HG02840 (cell line): ENCODE results near the gene ZNF101.

Experiments used
- ATAC-seq: cut with Tn5 transposase; IDR thresholded peaks from one replicate; pipeline ENCODE4 v1.9.1; 2021; ENCODE audit warnings: mild to moderate bottlenecking, moderate library complexity, moderate number of reproducible peaks; ENCODE audit not compliant: unreplicated experiment, low FRiP score

The ZNF101 gene

DNA sequence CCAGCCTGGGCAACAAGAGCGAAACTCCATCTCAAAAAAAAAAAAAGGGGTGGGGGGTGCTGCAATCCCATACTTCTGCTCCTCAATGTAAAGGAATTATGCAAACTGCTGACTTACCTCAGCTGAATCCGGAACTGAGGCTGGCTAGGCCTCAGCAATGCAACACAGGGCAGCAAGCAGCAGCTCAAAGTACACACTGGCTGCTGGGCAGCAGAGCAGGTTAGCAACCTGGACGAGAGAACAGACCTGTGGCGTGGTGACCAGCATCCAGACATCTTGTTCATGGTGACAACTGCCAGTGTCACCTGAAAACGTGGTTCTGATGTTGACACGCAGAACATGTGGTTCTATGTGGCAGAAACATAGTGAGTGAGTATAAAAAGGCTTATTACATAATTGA lies 36.2 kb downstream of the ZNF101 start:
- ATAC-seq, result no peak

GRCh38 chr19:19710506-19710905 lies 41.9 kb downstream of the ZNF101 start:
- no peak for ATAC-seq

DNA sequence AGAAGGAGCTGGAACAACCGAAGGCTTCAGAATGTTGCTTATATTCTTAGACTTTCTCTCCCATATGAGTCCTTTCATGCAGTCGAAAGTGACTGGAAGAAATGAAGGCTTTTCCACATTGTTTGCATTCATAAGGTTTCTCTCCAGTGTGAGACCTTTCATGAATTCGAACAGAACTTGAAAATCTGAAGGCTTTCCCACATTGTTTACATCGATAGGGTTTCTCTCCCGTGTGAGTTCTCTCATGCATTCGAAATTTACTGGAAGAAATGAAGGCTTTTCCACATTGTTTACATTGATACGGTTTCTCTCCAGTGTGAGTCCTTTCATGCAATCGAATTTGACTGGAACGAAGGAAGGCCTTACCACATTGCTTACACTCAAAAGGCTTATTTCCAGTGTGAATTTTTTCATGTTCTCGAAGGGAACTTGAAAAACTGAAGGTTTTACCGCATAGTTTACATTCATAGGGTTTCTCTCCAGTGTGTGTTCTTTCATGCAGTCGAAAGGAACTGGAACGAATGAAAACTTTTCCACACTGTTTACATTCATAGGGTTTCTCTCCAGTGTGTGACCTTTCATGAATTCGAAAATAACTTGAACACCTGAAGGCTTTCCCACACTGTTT lies 42.8 kb downstream of the ZNF101 start:
- no peak for ATAC-seq

- no peak for ATAC-seq
Measured at GRCh38 chr19:19711934-19712828, 43.5 kb downstream of the ZNF101 start.

- no peak for ATAC-seq
Measured at GRCh38 chr19:19719798-19720197, 51.2 kb downstream of the ZNF101 start.

DNA sequence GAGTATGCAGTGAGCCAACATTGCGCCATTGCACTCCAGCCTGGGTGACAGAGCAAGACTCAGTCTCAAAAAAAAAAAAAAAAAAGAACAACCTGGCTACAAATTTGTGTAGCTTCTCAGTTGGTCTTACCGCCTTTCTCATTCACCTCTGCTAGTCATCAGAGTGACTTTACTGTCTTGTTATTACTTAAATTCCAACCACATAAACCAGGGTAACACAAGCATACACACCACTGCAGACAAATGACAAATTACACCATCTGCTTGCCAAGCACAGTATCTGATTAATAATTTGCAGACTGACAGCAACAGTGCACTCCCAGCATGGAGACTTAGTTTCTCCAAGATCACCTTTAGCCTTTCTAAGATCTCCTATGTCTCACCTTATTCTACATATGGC lies 53.3 kb downstream of the ZNF101 start:
- ATAC-seq, result no peak

DNA sequence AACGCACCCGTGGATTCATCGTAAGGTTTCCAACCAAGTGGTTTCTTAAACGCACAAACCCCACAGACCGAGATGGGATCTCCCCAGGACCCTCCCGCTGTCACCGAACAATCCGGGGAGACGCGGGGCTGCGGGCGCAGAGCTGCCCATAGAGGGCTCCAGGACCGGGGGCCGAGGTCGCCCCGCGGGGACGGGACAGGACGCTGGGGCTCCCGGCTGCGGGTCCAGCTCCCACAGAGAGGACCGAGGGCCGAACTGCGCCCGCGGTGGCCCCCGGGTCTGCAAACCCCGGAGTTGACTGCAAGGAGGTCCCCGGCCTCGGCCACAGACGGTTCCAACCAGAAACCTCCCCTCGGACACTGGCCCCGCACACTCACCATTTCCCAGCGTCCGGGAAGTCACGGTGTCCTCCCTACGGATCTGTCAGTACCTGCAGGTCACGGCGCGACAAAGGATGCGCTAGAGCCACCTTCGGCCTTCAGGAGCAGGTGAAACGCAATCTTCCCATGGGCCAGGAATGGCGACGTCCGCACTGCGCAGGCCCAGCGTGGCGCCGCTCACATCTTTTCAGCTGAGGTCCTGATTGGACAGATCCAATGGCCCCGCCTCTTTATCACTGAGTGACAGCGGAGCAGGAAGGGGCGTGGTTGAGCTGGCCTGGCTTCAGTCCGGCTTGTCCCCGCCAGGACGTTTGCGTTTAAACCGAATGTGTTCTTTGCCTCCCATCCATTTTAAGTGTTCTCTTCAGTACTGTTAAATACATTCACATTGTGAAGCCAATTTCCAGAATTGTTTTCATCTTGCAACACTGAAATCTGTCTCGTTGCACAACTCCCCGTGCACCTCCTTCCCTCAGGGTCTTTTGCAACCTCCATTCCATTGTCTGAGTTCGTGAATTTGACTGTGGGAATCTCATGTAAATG lies 64.2 kb downstream of the ZNF101 start, which contains the start of gene ZNF14:
Gene ZNF14 (minus strand): TSS at position 534 of the 923 bp plus-strand sequence. CDS start 154 bp downstream, at position 380.
- ATAC-seq, result peak; percentile 99
